Right lobe of liver (tissue), 6 donors: ENCODE results near the gene WWC1. TPM values are rescaled to one million over a fixed set of nuclear protein-coding genes. Genes with fewer than 3 reads are reported as not detected.

Source experiments
- ATAC-seq, 4 donors: fragments of 200-7000 bp; cut with Tn5 transposase; one replicate each; pipeline ENCODE4 v1.9.1; 2020; ENCODE audit warnings: mild to moderate bottlenecking in 4 of 4, moderate library complexity in 4 of 4
- DNase-seq, 3 donors: peaks; one replicate each; pipeline ENCODE4 v3.0.0-alpha.2; 2020
- H3K27ac ChIP-seq, 3 donors: fragments of 200-600 bp; one replicate each; pipeline ENCODE4 v1.8.0; 2022
- H3K27me3 ChIP-seq, 2 donors: fragments of 200-600 bp; one replicate each; pipeline ENCODE4 v1.8.0; 2022
- H3K36me3 ChIP-seq, 4 donors: fragments of 200-600 bp; sonication (generic) in 1 of 4; one replicate each; pipeline versions ENCODE4 v1.5.1 to v1.8.0; 2017 to 2022; ENCODE audit warnings: control low read depth in 1 of 4
- H3K4me1 ChIP-seq, 4 donors: fragments of 200-600 bp; sonication (generic) in 1 of 4; one replicate each; pipeline versions ENCODE4 v1.5.1 to v1.8.0; 2017 to 2022; ENCODE audit warnings: control low read depth in 1 of 4
- H3K4me3 ChIP-seq, 3 donors: fragments of 200-600 bp; one replicate each; pipeline ENCODE4 v1.8.0; 2022
- H3K9me3 ChIP-seq, 4 donors: fragments of 200-600 bp; sonication (generic) in 1 of 4; one replicate each; pipeline versions ENCODE4 v1.5.1 to v1.8.0; 2017 to 2022; ENCODE audit warnings: control low read depth in 1 of 4
- POLR2A ChIP-seq: fragments of 450-650 bp; IDR thresholded peaks from one replicate; pipeline ENCODE4 v1.6.1; 2017; ENCODE audit warnings: antibody characterized with exemption, mild to moderate bottlenecking
- WGBS: methylation state at CpG from one replicate; pipeline ENCODE4 v1.1.6; 2018; ENCODE audit warnings: low coverage, low lambda C conversion rate; ENCODE audit not compliant: insufficient coverage; ENCODE audit errors: missing lambda C conversion rate; 5-methylcytosine and 5-hydroxymethylcytosine counted together
- intact Hi-C, 2 donors: fragments of 100-400 bp; cut with DNase I; formaldehyde crosslinking; loops; one replicate each; pipeline versions ENCODE4 v1.11.2 to v1.14.1; 2022
- total RNA-seq, 6 experiments: library from RNA; depleted of rRNA in 2 of 6; stranded (reverse); fragments of >200 nt in 2 of 6; fragmentation: NEBNext Ultra II Directional in 3 of 6; extraction: Animal tissue kit (Norgen Biotek cat#: 25700) in 3 of 6; gene quantifications; one replicate each; pipeline versions ENCODE4 v1.1.0 to v1.2.4, GENCODE V29; 2016 to 2023
- TF ChIP-seq, protein P1 (sequence below), 4 donors: fragments of 200-600 bp in 3 of 4; fragments of 450-650 bp in 1 of 4; IDR thresholded peaks; one replicate each; pipeline versions ENCODE4 v1.5.1 to v1.8.0; 2016 to 2022; ENCODE audit warnings: antibody characterized with exemption in 4 of 4, mild to moderate bottlenecking in 2 of 4
- donor health status: DM: no; HTN: yes; CAD: no.
- donor health status: DM: no; HTN: no; CAD: no.
- donor health status: DM: no; HTN: no; CAD: no.
- donor health status: DM: no; HTN: yes; CAD: no.
- donor health status: DM: no; HTN: yes; CAD: no.

WWC1 gene
- total RNA-seq, 6 experiments from 2014 or later = 9.6 to 74.4 (median 23.5) TPM

DNA sequence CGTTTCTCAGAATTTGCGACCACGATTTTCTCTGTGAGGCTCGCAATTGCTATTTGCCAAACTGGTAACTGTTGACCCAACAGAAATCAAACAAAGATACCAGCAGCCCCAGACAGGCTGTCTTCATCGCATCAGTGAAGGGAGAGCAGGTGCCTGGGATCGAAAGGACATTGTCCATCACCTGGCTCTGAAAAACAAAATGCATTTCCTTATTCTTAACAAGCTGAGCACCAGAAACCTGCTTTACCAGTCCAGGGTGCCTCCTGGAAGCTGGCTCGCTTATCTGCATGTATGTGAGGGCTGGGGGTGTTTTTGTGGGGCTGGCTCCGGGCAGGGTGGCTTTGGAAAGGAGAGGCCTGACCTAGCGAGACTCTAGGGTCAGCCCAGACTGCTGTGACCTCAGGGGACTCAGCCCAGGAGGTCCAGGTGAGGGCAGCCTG is 24.7 kb downstream of the WWC1 start:
- Histone ChIP-seq H3K27me3 (no peaks in the 10 kb centered on the region), H3K27ac (peak overlapping the region; percentile 86 to 92 (median 88)), H3K4me1 (peaks cover 0 to 41% (median 21%) of the 10 kb centered on the region in 4 donors), H3K4me3 (peak overlapping the region in 1 of 3 donors; percentile 37), H3K36me3 (no peaks in the 10 kb centered on the region), H3K9me3 (no peaks in the 10 kb centered on the region)
- DNase-seq (peak in 1 of 3 donors; percentile 56), ATAC-seq (peak; percentile 34 to 70 (median 66))
- intact Hi-C loops = no loop called here
- WGBS = 22% methylated on average over 7 of the region's 9 CpGs
- peak; percentile 40 for TF ChIP-seq POLR2A
- TF ChIP-seq, protein P1, sequence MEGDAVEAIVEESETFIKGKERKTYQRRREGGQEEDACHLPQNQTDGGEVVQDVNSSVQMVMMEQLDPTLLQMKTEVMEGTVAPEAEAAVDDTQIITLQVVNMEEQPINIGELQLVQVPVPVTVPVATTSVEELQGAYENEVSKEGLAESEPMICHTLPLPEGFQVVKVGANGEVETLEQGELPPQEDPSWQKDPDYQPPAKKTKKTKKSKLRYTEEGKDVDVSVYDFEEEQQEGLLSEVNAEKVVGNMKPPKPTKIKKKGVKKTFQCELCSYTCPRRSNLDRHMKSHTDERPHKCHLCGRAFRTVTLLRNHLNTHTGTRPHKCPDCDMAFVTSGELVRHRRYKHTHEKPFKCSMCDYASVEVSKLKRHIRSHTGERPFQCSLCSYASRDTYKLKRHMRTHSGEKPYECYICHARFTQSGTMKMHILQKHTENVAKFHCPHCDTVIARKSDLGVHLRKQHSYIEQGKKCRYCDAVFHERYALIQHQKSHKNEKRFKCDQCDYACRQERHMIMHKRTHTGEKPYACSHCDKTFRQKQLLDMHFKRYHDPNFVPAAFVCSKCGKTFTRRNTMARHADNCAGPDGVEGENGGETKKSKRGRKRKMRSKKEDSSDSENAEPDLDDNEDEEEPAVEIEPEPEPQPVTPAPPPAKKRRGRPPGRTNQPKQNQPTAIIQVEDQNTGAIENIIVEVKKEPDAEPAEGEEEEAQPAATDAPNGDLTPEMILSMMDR (IDR thresholded peaks at IDR 0.05) = no peak

DNA sequence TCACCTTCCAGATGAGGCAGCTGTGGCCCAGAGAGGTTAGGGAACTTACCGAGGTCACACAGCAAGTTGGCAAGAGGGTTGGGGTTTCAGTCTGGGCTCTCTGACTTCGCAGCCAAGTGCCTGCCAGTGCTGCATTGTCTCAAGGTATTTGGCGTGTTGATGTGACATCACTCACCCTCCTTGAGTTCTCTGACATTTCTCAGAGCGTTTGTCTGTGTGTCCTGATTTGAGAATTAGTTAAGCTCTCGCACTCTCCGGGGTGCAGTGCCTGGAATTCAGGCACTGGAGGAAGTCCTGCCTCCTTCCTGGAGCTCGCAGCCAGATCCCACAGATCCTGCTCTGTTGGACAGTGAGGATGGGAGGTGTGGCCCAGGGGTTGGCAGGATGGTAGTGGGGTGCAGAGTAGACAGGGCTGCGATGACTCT is 25.7 kb downstream of the WWC1 start:
- intact Hi-C loops = no loop called here
- DNase-seq (no peak), ATAC-seq (peak in 1 of 4 donors; percentile 16)
- no peaks in the 10 kb centered on the region for H3K36me3 ChIP-seq
- no peaks in the 10 kb centered on the region for H3K9me3 ChIP-seq
- H3K4me1 ChIP-seq = peaks cover 0 to 41% (median 21%) of the 10 kb centered on the region in 4 donors
- TF ChIP-seq, protein P1 (IDR thresholded peaks at IDR 0.05) = no peak
- TF ChIP-seq POLR2A = no peak
- 58% methylated on average over 5 of the region's 8 CpGs for WGBS
- no peaks in the 10 kb centered on the region for H3K27me3 ChIP-seq
- H3K27ac ChIP-seq = peak overlapping the region; percentile 67 to 92 (median 88)
- peak overlapping the region in 1 of 3 donors; percentile 37 for H3K4me3 ChIP-seq

DNA sequence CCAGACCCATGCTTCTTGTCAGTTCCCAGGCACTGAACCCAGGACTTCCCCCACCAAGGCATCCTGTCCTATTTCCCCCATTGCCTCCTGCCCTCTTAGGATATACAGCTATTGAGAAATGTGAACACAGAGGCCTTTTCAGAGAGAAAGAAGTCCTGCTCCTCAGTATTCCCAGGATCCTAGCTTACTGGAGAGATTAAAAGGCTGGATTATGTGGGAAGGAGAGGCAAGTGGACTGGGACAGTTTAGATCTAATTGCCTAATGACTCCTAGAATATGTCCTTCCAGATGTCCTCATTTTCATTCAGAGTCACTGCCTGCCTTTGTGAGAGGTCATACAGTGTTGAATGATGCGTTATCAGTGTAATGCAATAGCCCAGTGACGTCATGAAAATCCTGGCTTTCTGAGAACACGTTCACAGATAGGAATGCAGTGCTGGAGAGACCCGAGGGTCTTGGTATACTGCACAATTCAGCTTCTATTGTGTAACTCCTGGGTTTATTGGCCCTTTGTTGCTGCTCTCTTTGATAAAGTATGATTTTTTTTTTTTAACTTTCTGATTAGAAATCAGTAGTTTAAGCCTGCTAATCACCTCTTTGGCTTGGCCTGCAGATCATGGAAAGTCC is 26.2 kb downstream of the WWC1 start:
- TF ChIP-seq, protein P1 (IDR thresholded peaks at IDR 0.05) = no peak
- TF ChIP-seq POLR2A = peak; percentile 42
- peaks cover 0 to 41% (median 21%) of the 10 kb centered on the region in 4 donors for H3K4me1 ChIP-seq
- no peaks in the 10 kb centered on the region for H3K27me3 ChIP-seq
- 3% methylated on average over 4 of the region's 4 CpGs for WGBS
- H3K36me3 ChIP-seq = no peaks in the 10 kb centered on the region
- DNase-seq (no peak), ATAC-seq (peak; percentile 0 to 42 (median 22))
- intact Hi-C loops = no loop called here
- H3K4me3 ChIP-seq = no peak overlapping the region
- H3K9me3 ChIP-seq = no peaks in the 10 kb centered on the region
- H3K27ac ChIP-seq = peak overlapping the region; percentile 67 to 92 (median 88)

DNA sequence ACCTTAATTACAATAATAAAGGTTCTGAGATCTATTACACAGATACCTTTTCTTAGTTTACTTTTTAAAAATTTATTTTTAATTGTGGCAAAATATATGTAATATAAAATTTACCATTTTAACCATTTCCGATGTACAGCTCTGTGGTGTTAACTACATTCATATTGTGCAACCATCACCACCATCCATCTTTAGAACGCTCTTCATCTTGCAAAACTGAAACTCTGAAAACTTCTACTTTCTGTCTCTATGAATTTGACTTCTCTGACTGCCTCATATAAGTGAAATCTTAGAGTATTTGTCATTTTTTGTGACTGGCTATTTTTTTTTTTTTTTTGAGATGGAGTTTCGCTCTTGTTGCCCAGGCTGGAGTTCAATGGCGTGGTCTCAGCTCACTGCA is 26.8 kb downstream of the WWC1 start:
- DNase-seq (no peak), ATAC-seq (no peak)
- TF ChIP-seq, protein P1 (IDR thresholded peaks at IDR 0.05) = no peak
- no peak for TF ChIP-seq POLR2A
- H3K9me3 ChIP-seq = no peaks in the 10 kb centered on the region
- intact Hi-C loops = no loop called here
- WGBS = 85% methylated on average over 4 of the region's 4 CpGs
- H3K27ac ChIP-seq = peak overlapping the region; percentile 67 to 92 (median 88)
- no peak overlapping the region for H3K4me3 ChIP-seq
- no peaks in the 10 kb centered on the region for H3K27me3 ChIP-seq
- no peaks in the 10 kb centered on the region for H3K36me3 ChIP-seq
- H3K4me1 ChIP-seq = peaks cover 0 to 41% (median 20%) of the 10 kb centered on the region in 4 donors
